Trophoblast cell (in vitro differentiated cells and primary cell): ENCODE measurements around the gene DCUN1D1.
A peak's percentile ranks its signal among the peaks of the same experiment; 100 is the strongest.

Experiments used
- DNase-seq, 2 donors: peaks; one replicate each; pipeline ENCODE4 v3.0.0-alpha.2; 2016
- H2AFZ ChIP-seq: 2 replicates; pipeline ENCODE4 v1.6.1; 2013; ENCODE audit warnings: low read length, moderate library complexity, mild to moderate bottlenecking; ENCODE audit not compliant: insufficient read depth, poor library complexity
- H2AK5ac ChIP-seq: 2 replicates; pipeline ENCODE4 v1.6.1; 2013; ENCODE audit warnings: mild to moderate bottlenecking, low read length
- H2BK120ac ChIP-seq: 2 replicates; pipeline ENCODE4 v1.6.1; 2013; ENCODE audit warnings: low read length, mild to moderate bottlenecking, moderate library complexity; ENCODE audit not compliant: insufficient read depth, poor library complexity
- H2BK12ac ChIP-seq: 2 replicates; pipeline ENCODE4 v1.6.1; 2013; ENCODE audit warnings: mild to moderate bottlenecking, low read length, moderate library complexity
- H2BK5ac ChIP-seq: 2 replicates; pipeline ENCODE4 v1.6.1; 2013; ENCODE audit warnings: low read length, low read depth, moderate library complexity, mild to moderate bottlenecking; ENCODE audit not compliant: poor library complexity
- H3K14ac ChIP-seq: 2 replicates; pipeline ENCODE4 v1.6.1; 2013; ENCODE audit warnings: mild to moderate bottlenecking, low read length
- H3K18ac ChIP-seq: 2 replicates; pipeline ENCODE4 v1.6.1; 2013; ENCODE audit warnings: mild to moderate bottlenecking, low read length
- H3K23ac ChIP-seq: 2 replicates; pipeline ENCODE4 v1.6.1; 2013; ENCODE audit warnings: low read length
- H3K27ac ChIP-seq: 2 replicates; pipeline ENCODE4 v1.5.1; 2013; ENCODE audit warnings: low read depth, mild to moderate bottlenecking, inconsistent platforms, low read length, moderate library complexity
- H3K27me3 ChIP-seq: 2 replicates; pipeline ENCODE4 v1.6.1; 2013; ENCODE audit warnings: inconsistent platforms, mild to moderate bottlenecking, low read length, moderate library complexity; ENCODE audit not compliant: insufficient read depth
- H3K36me3 ChIP-seq, 2 experiments: 1 replicate in 1 of 2; 2 replicates in 1 of 2; pipeline ENCODE4 v1.6.1; 2013; ENCODE audit warnings: low read length in 2 of 2, mild to moderate bottlenecking in 2 of 2, moderate library complexity in 1 of 2; ENCODE audit not compliant: insufficient read depth in 2 of 2, control insufficient read depth in 1 of 2
- H3K4ac ChIP-seq: 2 replicates; pipeline ENCODE4 v1.6.1; 2013; ENCODE audit warnings: low read depth, mild to moderate bottlenecking, low read length, moderate library complexity
- H3K4me1 ChIP-seq, 2 experiments: 1 replicate in 1 of 2; 2 replicates in 1 of 2; pipeline ENCODE4 v1.6.1; 2013; ENCODE audit warnings: low read length in 2 of 2, mild to moderate bottlenecking in 2 of 2, moderate library complexity in 1 of 2; ENCODE audit not compliant: insufficient read depth in 2 of 2, control insufficient read depth in 1 of 2
- H3K4me2 ChIP-seq: 2 replicates; pipeline ENCODE4 v1.6.1; 2013; ENCODE audit warnings: inconsistent platforms, mild to moderate bottlenecking, low read length, moderate library complexity
- H3K4me3 ChIP-seq: 2 replicates; pipeline ENCODE4 v1.5.1; 2013; ENCODE audit warnings: mild to moderate bottlenecking, low read depth, low read length, inconsistent platforms
- H3K79me1 ChIP-seq: one replicate; pipeline ENCODE4 v1.6.1; 2013; ENCODE audit warnings: low read length
- H3K79me2 ChIP-seq: 2 replicates; pipeline ENCODE4 v1.6.1; 2013; ENCODE audit warnings: low read length, mild to moderate bottlenecking; ENCODE audit not compliant: control insufficient read depth, insufficient read depth, poor library complexity
- H3K9ac ChIP-seq: 2 replicates; pipeline ENCODE4 v1.6.1; 2013; ENCODE audit warnings: mild to moderate bottlenecking, low read length
- H3K9me3 ChIP-seq: 2 replicates; pipeline ENCODE4 v1.6.1; 2013; ENCODE audit warnings: low read depth, mild to moderate bottlenecking, control low read depth, inconsistent platforms, low read length; ENCODE audit not compliant: insufficient read depth
- H4K12ac ChIP-seq: 2 replicates; pipeline ENCODE4 v1.6.1; 2013; ENCODE audit warnings: low read depth, mild to moderate bottlenecking, low read length, moderate library complexity
- H4K8ac ChIP-seq: 2 replicates; pipeline ENCODE4 v1.6.1; 2013; ENCODE audit warnings: low read depth, mild to moderate bottlenecking, low read length, moderate library complexity
- H4K91ac ChIP-seq: one replicate; pipeline ENCODE4 v1.6.1; 2013; ENCODE audit warnings: low read depth, mild to moderate bottlenecking, low read length, moderate library complexity
- WGBS: extraction: QIAGEN DNeasy Blood & Tissue Kit; methylation state at CpG from one replicate; pipeline ENCODE4 v1.1.7; 2013; ENCODE audit warnings: missing lambda C conversion rate; ENCODE audit not compliant: insufficient read length, insufficient coverage; ENCODE audit errors: extremely low coverage; 5-methylcytosine and 5-hydroxymethylcytosine counted together

DCUN1D1 gene

DNA sequence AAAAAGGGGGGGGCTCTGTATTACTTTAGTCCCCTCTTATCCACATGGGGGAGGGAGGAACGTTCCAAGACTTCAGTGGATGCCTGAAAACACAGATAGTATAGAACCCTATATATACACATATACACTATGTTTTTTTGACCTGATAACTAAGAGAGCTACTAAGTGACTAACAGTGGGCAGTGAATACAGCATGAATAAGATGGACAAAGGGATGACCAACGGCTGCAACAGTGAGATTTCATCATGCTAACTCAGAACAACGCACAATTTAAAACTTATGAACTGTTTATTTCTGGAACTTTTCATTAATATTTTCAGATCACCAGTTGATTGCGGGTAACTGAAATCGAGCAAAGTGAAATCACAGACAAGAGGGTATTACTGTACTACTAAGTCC is 7.3 kb downstream of the DCUN1D1 start:
- Histone ChIP-seq H4K12ac (no peak overlapping the region), H2BK5ac (no peak overlapping the region), H3K23ac (no peak overlapping the region), H2BK12ac (no peak overlapping the region), H2AFZ (no peak overlapping the region), H3K27ac (no peak overlapping the region), H3K14ac (no peak overlapping the region), H4K8ac (no peak overlapping the region), H3K9ac (no peak overlapping the region), H3K4me3 (no peak overlapping the region), H4K91ac (no peak overlapping the region), H3K36me3 (no peaks in the 10 kb centered on the region), H3K9me3 (no peaks in the 10 kb centered on the region), H2AK5ac (no peak overlapping the region), H2BK120ac (no peak overlapping the region), H3K4ac (peak overlapping the region; percentile 21), H3K18ac (no peak overlapping the region), H3K4me2 (no peak overlapping the region), H3K79me2 (peaks cover 6% of the 10 kb centered on the region), H3K4me1 (peaks cover 0 to 3% of the 10 kb centered on the region in 2 experiments), H3K79me1 (no peaks in the 10 kb centered on the region), H3K27me3 (no peaks in the 10 kb centered on the region)
- WGBS: no CpG with 5 or more reads among the region's 5 CpGs
- no peak for DNase-seq

GRCh38 chr3:182972387-182972786 is 8.0 kb downstream of the DCUN1D1 start:
- no peak for DNase-seq
- no peak overlapping the region for H2BK120ac ChIP-seq
- H2BK5ac ChIP-seq: no peak overlapping the region
- no peak overlapping the region for H2AFZ ChIP-seq
- no peak overlapping the region for H3K14ac ChIP-seq
- no peak overlapping the region for H4K12ac ChIP-seq
- no peaks in the 10 kb centered on the region for H3K9me3 ChIP-seq
- no peak overlapping the region for H3K4me3 ChIP-seq
- no peak overlapping the region for H2BK12ac ChIP-seq
- no peaks in the 10 kb centered on the region for H3K27me3 ChIP-seq
- H3K79me1 ChIP-seq: no peaks in the 10 kb centered on the region
- WGBS: no CpG with 5 or more reads among the region's 6 CpGs
- no peak overlapping the region for H3K23ac ChIP-seq
- no peak overlapping the region for H4K91ac ChIP-seq
- peaks cover 2% of the 10 kb centered on the region for H3K79me2 ChIP-seq
- H3K9ac ChIP-seq: no peak overlapping the region
- H2AK5ac ChIP-seq: no peak overlapping the region
- peak overlapping the region; percentile 40 for H3K4ac ChIP-seq
- no peaks in the 10 kb centered on the region for H3K36me3 ChIP-seq
- H3K4me1 ChIP-seq: peaks cover 0 to 3% of the 10 kb centered on the region in 2 experiments
- H4K8ac ChIP-seq: no peak overlapping the region
- no peak overlapping the region for H3K4me2 ChIP-seq
- no peak overlapping the region for H3K18ac ChIP-seq
- no peak overlapping the region for H3K27ac ChIP-seq

- Histone ChIP-seq H3K36me3 (no peaks in the 10 kb centered on the region), H3K79me2 (peaks cover 2% of the 10 kb centered on the region), H3K27ac (no peak overlapping the region), H3K27me3 (no peaks in the 10 kb centered on the region), H3K4me1 (peaks cover 0 to 3% of the 10 kb centered on the region in 2 experiments), H4K12ac (no peak overlapping the region), H3K9me3 (no peaks in the 10 kb centered on the region), H3K79me1 (no peaks in the 10 kb centered on the region), H3K14ac (no peak overlapping the region), H3K23ac (no peak overlapping the region), H3K4me3 (no peak overlapping the region), H2AK5ac (no peak overlapping the region), H2BK120ac (no peak overlapping the region), H3K4me2 (no peak overlapping the region), H3K4ac (no peak overlapping the region), H3K9ac (no peak overlapping the region), H2BK12ac (no peak overlapping the region), H2AFZ (no peak overlapping the region), H4K8ac (no peak overlapping the region), H2BK5ac (no peak overlapping the region), H4K91ac (no peak overlapping the region), H3K18ac (no peak overlapping the region)
- DNase-seq: no peak
- WGBS: no CpG with 5 or more reads among the region's 2 CpGs
Observed at GRCh38 chr3:182971637-182972036, 8.7 kb downstream of the DCUN1D1 start.

GRCh38 chr3:182970811-182971418 is 9.4 kb downstream of the DCUN1D1 start:
- DNase-seq: peak in 1 of 2 donors; percentile 38
- H3K79me1 ChIP-seq: no peaks in the 10 kb centered on the region
- peaks cover 2% of the 10 kb centered on the region for H3K79me2 ChIP-seq
- WGBS: no CpG with 5 or more reads among the region's 3 CpGs
- H3K4me3 ChIP-seq: no peak overlapping the region
- H3K9ac ChIP-seq: no peak overlapping the region
- H3K27ac ChIP-seq: no peak overlapping the region
- no peak overlapping the region for H3K4me2 ChIP-seq
- H3K27me3 ChIP-seq: no peaks in the 10 kb centered on the region
- H3K23ac ChIP-seq: no peak overlapping the region
- no peak overlapping the region for H4K8ac ChIP-seq
- no peaks in the 10 kb centered on the region for H3K9me3 ChIP-seq
- no peak overlapping the region for H2AFZ ChIP-seq
- no peak overlapping the region for H2BK120ac ChIP-seq
- H2BK5ac ChIP-seq: no peak overlapping the region
- H3K18ac ChIP-seq: peak overlapping the region; percentile 69
- H2AK5ac ChIP-seq: no peak overlapping the region
- H4K91ac ChIP-seq: no peak overlapping the region
- peak overlapping the region; percentile 75 for H3K4ac ChIP-seq
- no peak overlapping the region for H2BK12ac ChIP-seq
- no peaks in the 10 kb centered on the region for H3K36me3 ChIP-seq
- H4K12ac ChIP-seq: no peak overlapping the region
- no peak overlapping the region for H3K14ac ChIP-seq
- H3K4me1 ChIP-seq: peaks cover 0 to 3% of the 10 kb centered on the region in 2 experiments
